Measurements from ENCODE around the gene ANKS3.

Gene ANKS3

DNA sequence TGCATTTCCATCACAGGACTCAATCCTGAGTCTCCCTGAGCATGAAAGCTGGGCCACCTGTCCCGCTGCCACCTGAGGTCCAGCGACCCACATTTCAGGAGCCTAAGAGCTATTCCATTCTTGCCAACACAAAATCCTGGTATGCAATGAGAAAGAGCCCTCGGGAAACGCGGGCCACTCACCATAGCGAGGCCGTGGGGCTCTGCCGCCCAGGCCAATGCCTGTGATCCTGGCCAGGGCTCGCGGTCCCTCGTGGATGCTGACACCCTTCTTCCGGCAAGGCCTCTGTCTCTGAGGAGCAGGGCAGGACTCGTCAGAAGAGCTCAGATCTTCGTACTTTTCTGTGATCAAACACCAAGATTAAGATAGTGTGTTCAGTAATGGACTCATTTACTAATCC, 29.2 kb downstream of the ANKS3 start:
- H3K4me1 ChIP-seq (ENCODE audit: control insufficient read depth, insufficient read depth, low read length) = no peaks in the 10 kb centered on the region
- H3K27ac ChIP-seq (ENCODE audit: extremely low read depth, low read depth, low read length) = no peak overlapping the region
- POLR2A ChIA-PET = interaction anchor here (0.8 to 1.7 kb wide), 3 partner anchors 10 to 30 kb away, joined by 3 to 5 read pairs (median 3); partner anchors contain the start of genes ANKS3 and DNAAF8
- H3K4me3 ChIP-seq (ENCODE audit: low read depth, low read length) = no peak overlapping the region
- CTCF ChIA-PET = no interaction called here
- no peaks in the 10 kb centered on the region for H3K9me3 ChIP-seq (ENCODE audit: control insufficient read depth, insufficient read depth, low read depth, low read length)
- peaks cover 21 to 70% of the 10 kb centered on the region in 2 experiments; a peak in 2 of 3 replicates for H3K36me3 ChIP-seq (ENCODE audit: control insufficient read depth in 2 of 2, insufficient read depth in 1 of 2, low read length in 2 of 2)
- TF ChIP-seq ZNF169 (tag by site-specific recombination; IDR thresholded peaks at IDR 0.05) = no peak
- no peak for TF ChIP-seq RBAK (tag by site-specific recombination; IDR thresholded peaks at IDR 0.05)
- no peak for TF ChIP-seq YY1 (tag by site-specific recombination; IDR thresholded peaks at IDR 0.05)
- no peak for TF ChIP-seq REPIN1 (tag by site-specific recombination; IDR thresholded peaks at IDR 0.05; ENCODE audit: low read depth)
- no peak for TF ChIP-seq EGR2 (tag by site-specific recombination; IDR thresholded peaks at IDR 0.05; ENCODE audit: low read depth)
- no peak for TF ChIP-seq MYNN (tag by site-specific recombination; IDR thresholded peaks at IDR 0.05; ENCODE audit: borderline replicate concordance)
- no peak for TF ChIP-seq ZNF202 (tag by site-specific recombination; IDR thresholded peaks at IDR 0.05; ENCODE audit: borderline replicate concordance)
- no peak for TF ChIP-seq MZF1 (tag by site-specific recombination; IDR thresholded peaks at IDR 0.05; ENCODE audit: borderline replicate concordance)
- no peak for TF ChIP-seq ZNF621 (tag by site-specific recombination; IDR thresholded peaks at IDR 0.05)

DNA sequence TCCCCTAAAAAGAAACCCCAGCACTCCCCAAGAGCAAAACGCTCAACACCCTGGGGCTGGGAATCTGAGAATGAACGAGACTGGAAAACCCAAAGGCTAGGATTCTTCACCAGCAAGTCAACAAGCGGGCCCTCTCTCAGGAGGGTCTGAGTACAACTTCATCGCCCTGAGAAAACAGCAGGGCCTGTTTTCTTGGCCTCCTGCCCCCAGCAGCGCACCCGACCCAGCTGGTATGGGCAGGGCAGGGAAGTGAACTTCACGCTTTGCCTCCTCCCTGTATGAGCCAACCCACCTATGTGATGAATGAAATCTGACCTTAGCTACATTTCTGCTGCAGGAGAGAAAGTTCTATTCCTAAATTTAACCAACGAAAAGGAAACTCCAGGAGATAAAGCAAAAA, 29.6 kb downstream of the ANKS3 start:
- H3K4me3 ChIP-seq (ENCODE audit: low read depth, low read length) = no peak overlapping the region
- TF ChIP-seq HOXA7 (CRISPR knock-in tag; IDR thresholded peaks at IDR 0.05; ENCODE audit: borderline replicate concordance) = no peak
- TF ChIP-seq, protein P1, sequence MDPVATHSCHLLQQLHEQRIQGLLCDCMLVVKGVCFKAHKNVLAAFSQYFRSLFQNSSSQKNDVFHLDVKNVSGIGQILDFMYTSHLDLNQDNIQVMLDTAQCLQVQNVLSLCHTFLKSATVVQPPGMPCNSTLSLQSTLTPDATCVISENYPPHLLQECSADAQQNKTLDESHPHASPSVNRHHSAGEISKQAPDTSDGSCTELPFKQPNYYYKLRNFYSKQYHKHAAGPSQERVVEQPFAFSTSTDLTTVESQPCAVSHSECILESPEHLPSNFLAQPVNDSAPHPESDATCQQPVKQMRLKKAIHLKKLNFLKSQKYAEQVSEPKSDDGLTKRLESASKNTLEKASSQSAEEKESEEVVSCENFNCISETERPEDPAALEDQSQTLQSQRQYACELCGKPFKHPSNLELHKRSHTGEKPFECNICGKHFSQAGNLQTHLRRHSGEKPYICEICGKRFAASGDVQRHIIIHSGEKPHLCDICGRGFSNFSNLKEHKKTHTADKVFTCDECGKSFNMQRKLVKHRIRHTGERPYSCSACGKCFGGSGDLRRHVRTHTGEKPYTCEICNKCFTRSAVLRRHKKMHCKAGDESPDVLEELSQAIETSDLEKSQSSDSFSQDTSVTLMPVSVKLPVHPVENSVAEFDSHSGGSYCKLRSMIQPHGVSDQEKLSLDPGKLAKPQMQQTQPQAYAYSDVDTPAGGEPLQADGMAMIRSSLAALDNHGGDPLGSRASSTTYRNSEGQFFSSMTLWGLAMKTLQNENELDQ (tag by site-specific recombination; IDR thresholded peaks at IDR 0.05; ENCODE audit: low read depth) = no peak
- POLR2A ChIA-PET = interaction anchor here (1.0 to 1.7 kb wide), 2 partner anchors 10 to 30 kb away, joined by 3 to 5 read pairs; partner anchors contain the start of genes ANKS3 and DNAAF8
- no peak overlapping the region for H3K27ac ChIP-seq (ENCODE audit: extremely low read depth, low read depth, low read length)
- no peaks in the 10 kb centered on the region for H3K9me3 ChIP-seq (ENCODE audit: control insufficient read depth, insufficient read depth, low read depth, low read length)
- peaks cover 17 to 70% of the 10 kb centered on the region in 2 experiments; a peak in 2 of 3 replicates for H3K36me3 ChIP-seq (ENCODE audit: control insufficient read depth in 2 of 2, insufficient read depth in 1 of 2, low read length in 2 of 2)
- CTCF ChIA-PET = no interaction called here
- no peaks in the 10 kb centered on the region for H3K4me1 ChIP-seq (ENCODE audit: control insufficient read depth, insufficient read depth, low read length)

DNA sequence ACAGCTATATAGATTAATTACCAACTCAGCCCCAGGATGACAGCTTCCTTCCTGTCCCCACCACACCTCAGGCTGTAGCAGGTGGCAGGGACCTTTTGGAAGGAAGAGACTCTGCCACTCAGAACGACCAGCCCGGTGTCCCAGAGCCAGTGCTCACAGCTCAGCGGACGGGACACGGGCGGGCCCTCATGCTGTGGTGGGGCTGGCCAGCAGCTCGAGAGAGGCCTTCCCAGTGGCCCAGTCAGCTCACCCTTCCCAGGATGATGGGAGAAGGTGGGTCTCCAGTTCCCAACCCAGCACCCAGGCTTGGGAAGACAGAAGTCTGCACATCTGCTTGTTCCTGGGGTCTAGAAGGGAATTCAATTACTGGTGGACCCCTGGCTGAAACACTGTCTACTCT, 30.2 kb downstream of the ANKS3 start:
- POLR2A ChIA-PET = interaction anchor here (0.7 to 1.7 kb wide), 2 partner anchors 9 to 254 kb away, joined by 5 to 6 read pairs; partner anchors contain the start of gene SEC14L5
- H3K36me3 ChIP-seq (ENCODE audit: control insufficient read depth in 2 of 2, insufficient read depth in 1 of 2, low read length in 2 of 2) = peaks cover 13 to 75% of the 10 kb centered on the region in 2 experiments; a peak in 2 of 3 replicates

DNA sequence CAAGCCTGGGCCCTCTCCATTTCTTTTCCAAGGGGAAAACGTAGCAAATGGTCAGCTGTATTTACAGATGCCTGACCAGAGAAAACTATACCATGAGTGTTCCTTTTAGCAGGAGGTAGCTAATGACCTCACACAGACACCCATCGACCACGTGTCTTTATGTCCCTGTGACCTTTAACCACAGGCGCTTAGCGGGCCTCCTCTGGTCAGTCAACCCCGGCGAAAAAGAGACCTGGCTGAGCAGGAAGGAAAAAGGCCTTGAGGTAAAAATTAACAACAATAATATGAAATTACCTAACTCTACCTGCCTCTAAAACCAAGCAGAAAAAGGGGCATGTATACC, 31.6 kb downstream of the ANKS3 start:
- no peak overlapping the region for H3K4me3 ChIP-seq (ENCODE audit: low read depth, low read length)
- no peak overlapping the region for H3K27ac ChIP-seq (ENCODE audit: extremely low read depth, low read depth, low read length)
- CTCF ChIA-PET = no interaction called here
- H3K36me3 ChIP-seq (ENCODE audit: control insufficient read depth in 2 of 2, insufficient read depth in 1 of 2, low read length in 2 of 2) = peaks cover 13 to 84% of the 10 kb centered on the region in 2 experiments; a peak in 2 of 3 replicates
- H3K9me3 ChIP-seq (ENCODE audit: control insufficient read depth, insufficient read depth, low read depth, low read length) = no peaks in the 10 kb centered on the region
- no peaks in the 10 kb centered on the region for H3K4me1 ChIP-seq (ENCODE audit: control insufficient read depth, insufficient read depth, low read length)
- POLR2A ChIA-PET = no interaction called here
- TF ChIP-seq ZNF677 (tag by site-specific recombination; IDR thresholded peaks at IDR 0.05) (no peak), OVOL3 (tag by site-specific recombination; IDR thresholded peaks at IDR 0.05) (no peak)
- TF ChIP-seq, protein P2, sequence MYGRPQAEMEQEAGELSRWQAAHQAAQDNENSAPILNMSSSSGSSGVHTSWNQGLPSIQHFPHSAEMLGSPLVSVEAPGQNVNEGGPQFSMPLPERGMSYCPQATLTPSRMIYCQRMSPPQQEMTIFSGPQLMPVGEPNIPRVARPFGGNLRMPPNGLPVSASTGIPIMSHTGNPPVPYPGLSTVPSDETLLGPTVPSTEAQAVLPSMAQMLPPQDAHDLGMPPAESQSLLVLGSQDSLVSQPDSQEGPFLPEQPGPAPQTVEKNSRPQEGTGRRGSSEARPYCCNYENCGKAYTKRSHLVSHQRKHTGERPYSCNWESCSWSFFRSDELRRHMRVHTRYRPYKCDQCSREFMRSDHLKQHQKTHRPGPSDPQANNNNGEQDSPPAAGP (tag by site-specific recombination; IDR thresholded peaks at IDR 0.05) = no peak

More for the DNA sequence above, 30.2 kb downstream of the ANKS3 start:
- CTCF ChIA-PET = no interaction called here
- Histone ChIP-seq H3K27ac (ENCODE audit: extremely low read depth, low read depth, low read length) (no peak overlapping the region), H3K4me3 (ENCODE audit: low read depth, low read length) (no peak overlapping the region), H3K4me1 (ENCODE audit: control insufficient read depth, insufficient read depth, low read length) (no peaks in the 10 kb centered on the region), H3K9me3 (ENCODE audit: control insufficient read depth, insufficient read depth, low read depth, low read length) (no peaks in the 10 kb centered on the region)
- TF ChIP-seq ZNF621 (tag by site-specific recombination; IDR thresholded peaks at IDR 0.05) = no peak
- no peak for TF ChIP-seq ZIC2 (tag by site-specific recombination; IDR thresholded peaks at IDR 0.05)
- TF ChIP-seq ZNF404 (tag by site-specific recombination; IDR thresholded peaks at IDR 0.05) = no peak
- TF ChIP-seq, protein P2 (tag by site-specific recombination; IDR thresholded peaks at IDR 0.05) = no peak
